HG03175 (cell line): ENCODE measurements around the gene SETD4.
"Not testable (repeated sequence)": the region's sequence is repeated elsewhere in the genome, so short reads cannot be mapped to it uniquely, and the experiment has no call there.

Experiments used
- ATAC-seq: cut with Tn5 transposase; IDR thresholded peaks from one replicate; pipeline ENCODE4 v1.9.1; 2021; ENCODE audit warnings: mild to moderate bottlenecking, moderate library complexity; ENCODE audit not compliant: unreplicated experiment

Gene SETD4

DNA sequence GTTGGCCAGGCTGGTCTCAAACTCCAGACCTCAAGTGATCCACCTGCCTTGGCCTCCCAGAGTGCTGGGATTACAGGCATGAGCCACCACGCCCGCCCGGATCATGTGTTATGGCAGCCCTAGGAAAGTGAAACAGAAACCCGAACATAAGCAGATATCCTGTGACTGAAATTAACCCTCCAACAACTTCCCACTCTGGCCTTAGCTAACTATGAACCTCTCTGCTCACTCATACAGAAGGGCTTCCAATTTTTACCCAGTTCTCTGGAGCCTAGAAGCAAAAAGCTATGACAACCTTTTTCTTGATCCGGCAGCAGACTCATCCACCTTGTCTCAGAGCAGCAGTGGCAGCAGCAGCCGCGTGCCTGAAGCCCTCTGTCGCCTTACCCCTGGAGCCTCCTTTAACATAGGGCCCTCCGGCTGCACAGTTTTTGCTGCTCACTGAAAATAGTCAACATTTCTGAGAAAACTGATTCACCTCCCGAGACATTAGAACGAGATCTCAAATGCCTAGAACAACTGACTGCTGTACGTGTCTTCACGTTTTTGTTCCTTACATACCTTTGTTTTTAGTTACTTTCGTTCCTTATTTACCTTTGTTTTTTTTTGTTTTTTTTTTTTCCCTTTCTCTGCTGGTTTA, 18.8 kb upstream of the SETD4 start:
- peak; percentile 64 for ATAC-seq

DNA sequence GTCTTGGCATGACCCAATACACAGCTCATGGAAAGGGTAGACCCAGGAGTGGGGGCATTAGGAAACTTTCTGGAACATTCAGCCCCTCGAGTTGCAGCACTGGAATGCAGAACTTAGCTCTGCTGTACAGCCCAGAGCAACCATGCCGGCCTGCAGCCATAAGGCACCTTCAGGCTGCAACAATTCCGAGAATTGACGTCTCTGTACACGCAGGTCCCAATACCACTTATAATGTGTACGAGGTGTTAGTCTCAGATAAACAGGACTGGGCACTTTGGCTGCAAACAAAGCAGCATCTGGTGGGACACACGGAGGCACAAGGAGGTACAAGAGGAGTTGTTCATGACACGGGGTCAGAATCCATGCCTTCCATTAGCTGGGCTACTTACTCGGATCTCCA, 17.4 kb upstream of the SETD4 start:
- no peak for ATAC-seq

DNA sequence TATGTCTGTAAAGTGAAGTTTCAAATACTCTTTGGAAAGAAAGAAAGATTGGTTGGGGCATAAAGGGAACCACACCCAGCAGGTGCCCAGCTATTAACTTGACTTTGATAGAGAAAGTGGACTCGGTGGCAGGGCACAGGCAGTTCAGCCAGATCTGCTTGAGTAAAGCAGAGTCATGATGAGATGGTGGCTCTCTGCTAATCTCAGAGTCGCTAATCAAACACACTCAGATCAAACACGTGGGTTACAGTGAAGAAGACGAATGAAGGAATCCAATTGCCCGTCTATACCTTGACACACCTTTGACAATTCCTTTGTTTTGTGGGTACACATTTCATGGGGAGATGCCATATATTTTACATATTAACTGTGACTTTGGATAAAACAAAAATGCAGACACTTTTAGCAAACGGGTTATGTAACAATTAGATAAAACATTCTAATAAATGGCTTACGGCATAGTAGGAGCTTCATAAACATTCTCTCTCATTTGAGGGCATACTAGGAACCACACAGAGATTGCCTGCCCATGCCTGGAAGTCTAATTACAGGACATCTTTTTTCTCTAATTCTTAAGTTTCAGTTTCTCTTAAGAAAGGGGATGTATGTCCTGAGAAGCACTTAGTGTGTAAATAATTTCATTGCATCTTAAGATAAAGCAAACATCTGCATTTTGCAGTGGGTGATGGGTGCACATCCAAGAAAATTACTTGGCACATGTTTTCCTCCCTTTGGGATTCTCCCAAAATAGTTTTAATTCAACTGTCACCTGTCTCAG, 16.7 kb upstream of the SETD4 start:
- ATAC-seq, result no peak

DNA sequence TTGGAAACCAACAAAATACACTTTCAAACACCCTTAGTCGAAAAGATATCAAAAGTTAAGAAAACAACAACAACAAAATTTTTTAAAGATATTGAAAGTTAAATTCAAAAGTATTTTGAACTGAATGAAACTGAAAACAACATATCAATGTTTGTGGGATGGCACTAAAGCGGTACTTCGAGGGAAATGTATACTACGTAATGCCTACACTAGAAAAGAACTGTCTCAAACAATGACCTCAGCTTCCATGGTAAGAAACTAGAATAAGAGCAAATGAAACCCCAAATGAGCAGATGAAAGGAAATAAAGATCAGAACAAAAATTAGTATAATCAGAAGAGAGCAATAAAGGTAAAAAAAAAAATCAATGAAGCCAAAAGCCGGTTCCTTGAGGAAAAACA, 15.6 kb upstream of the SETD4 start:
- ATAC-seq, result no peak

DNA sequence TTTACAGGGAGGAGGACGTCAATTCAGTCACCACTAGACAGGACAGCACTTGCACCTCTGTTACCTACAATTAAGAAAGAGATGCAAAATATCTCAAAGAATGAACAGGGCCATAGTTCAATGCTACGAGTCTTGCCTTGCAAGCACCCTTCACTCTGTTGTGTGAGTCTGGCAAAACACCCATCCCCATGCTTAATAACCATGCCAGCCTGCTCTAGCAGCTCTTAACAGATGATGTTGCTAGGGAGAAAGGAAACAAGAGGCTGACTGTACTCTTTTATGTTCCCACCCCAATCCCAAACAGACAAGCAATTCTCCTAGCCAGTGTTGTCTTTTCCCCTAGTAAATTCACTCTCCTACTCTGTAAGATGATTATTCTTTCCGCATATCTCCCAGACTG, 14.8 kb upstream of the SETD4 start:
- no peak for ATAC-seq

DNA sequence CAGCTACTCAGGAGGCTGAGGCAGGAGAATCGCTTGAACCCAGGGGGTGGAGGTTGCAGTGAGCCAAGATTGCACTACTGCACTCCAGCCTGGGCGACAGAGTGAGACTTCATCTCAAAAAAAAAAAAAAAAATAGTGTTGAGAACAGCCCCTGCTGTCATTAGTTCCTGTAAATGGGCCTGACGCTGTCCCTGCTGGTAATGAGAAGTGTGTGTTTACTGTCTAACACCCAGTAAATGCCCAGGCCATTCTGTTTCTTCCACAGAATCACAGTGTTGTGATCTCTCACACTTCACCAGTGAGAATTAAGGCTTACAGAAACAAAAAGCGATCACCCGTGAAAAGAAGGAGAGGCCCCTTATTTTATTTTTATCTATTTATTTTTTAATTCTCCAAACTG, 13.6 kb upstream of the SETD4 start:
- not testable (repeated sequence) for ATAC-seq

DNA sequence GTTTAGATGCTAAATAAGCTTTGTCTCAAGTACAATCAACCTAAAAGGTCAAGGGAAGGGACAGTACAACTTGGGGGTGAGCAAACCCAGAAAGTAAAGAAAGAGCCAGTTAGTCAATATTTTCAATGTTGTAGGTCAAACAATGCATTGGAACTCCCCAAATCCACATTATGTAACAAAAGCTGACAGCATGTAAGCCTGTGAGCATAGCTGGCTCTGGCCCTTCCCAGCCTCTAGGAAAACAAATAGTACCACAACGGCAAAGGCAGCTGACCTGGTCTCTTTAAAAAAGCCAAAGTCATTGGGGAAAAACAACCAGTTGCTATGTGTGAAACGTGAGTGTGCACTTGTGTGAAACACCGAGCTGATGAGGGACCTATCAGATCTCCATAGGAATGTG, 12.9 kb upstream of the SETD4 start:
- ATAC-seq, result no peak

DNA sequence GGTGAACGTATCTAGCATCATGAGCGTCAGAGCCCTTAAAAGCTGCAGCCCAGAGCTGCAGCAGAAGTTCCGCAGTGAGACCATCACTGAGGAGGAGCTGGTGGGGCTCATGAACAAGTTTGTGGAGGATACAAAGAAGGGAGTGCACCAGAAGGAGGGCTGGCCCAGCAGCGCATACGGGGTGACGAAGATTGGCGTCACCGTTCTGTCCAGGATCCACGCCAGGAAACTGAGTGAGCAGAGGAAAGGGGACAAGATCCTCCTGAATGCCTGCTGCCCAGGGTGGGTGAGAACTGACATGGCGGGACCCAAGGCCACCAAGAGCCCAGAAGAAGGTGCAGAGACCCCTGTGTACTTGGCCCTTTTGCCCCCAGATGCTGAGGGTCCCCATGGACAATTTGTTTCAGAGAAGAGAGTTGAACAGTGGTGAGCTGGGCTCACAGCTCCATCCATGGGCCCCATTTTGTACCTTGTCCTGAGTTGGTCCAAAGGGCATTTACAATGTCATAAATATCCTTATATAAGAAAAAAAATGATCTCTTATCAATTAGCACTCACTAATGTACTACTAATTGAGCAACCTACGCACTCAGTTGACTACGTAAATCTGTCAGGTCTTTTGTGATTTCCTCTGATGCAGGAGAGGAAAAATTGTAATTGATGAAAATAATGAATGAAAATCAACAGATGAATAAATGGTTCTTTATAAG, 12.3 kb upstream of the SETD4 start:
- no peak for ATAC-seq

DNA sequence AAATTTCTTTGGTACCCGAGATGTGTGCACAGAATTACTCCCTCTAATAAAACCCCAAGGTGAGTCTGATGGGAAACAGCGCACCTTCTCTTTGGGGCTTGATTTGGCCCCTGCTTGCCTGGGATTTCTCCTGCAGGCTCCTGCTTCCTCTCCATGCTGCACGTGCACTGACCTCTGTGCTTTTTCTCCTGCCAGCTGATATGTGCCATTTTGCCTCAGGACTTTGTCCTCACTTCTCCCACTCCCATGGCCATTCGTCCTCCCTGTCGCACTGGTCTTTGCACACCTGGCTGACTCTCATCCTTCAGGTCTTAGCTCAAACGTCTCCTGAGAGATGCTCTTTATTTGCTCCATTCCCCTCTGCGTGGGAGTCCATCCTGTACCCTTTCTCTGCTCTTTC, 10.7 kb upstream of the SETD4 start:
- no peak for ATAC-seq

DNA sequence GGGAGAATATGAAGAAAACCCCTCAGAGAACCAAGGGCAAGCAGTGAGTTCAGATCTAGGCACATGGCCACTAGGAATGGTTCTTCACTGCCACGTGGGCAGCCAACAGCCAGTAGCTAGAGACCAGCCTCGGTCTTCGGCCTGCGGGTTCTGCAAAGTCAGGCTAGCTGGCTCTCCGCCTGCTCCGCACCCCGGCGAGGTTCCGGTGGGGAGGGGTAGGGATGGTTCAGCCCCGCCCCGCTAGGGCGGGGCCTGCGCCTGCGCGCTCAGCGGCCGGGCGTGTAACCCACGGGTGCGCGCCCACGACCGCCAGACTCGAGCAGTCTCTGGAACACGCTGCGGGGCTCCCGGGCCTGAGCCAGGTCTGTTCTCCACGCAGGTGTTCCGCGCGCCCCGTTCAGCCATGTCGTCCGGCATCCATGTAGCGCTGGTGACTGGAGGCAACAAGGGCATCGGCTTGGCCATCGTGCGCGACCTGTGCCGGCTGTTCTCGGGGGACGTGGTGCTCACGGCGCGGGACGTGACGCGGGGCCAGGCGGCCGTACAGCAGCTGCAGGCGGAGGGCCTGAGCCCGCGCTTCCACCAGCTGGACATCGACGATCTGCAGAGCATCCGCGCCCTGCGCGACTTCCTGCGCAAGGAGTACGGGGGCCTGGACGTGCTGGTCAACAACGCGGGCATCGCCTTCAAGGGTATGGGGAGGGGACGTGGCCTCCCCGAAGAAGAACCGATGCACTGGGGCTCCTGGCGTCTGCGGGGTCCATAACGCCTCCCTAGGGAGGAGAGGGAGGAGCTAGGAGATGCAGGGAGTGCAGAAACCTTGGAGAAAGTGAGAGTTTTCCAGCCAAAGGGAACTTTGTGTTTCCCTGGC, 9.6 kb upstream of the SETD4 start, which contains the start of gene CBR1:
Gene CBR1 (plus strand): TSS at position 312 of the 871 bp plus-strand sequence. CDS start 92 bp downstream, at position 404.
- peak; percentile 96 for ATAC-seq

DNA sequence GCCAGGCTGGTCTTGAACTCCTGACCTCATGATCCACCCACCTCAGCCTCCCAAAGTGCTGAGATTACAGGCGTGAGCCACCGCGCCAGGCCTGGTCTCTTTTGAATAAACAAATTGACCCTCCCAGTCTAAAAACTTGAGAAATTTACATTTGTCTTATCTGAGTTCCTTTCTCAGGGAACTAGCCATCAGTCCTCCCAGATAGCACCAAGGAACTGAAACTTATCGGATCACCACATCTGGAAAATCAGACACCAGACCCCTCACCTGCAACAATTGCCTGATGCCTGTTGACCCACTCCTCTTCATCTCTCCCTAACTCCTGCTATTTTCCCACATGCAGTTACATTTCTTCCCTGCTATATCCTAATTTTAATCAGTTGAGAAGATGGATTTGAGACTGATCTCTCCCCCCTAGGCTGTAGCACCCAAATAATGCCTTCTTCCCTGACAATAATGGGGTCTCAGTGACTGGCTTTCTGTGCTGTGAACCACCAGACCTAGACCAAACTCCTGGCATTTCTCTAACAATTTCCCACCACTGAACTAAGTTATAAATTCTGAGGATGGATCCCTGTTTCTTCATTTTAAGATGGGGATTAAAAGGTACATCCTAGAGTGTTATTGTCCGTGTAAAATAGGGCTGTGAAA, 8.5 kb upstream of the SETD4 start:
- no peak for ATAC-seq

DNA sequence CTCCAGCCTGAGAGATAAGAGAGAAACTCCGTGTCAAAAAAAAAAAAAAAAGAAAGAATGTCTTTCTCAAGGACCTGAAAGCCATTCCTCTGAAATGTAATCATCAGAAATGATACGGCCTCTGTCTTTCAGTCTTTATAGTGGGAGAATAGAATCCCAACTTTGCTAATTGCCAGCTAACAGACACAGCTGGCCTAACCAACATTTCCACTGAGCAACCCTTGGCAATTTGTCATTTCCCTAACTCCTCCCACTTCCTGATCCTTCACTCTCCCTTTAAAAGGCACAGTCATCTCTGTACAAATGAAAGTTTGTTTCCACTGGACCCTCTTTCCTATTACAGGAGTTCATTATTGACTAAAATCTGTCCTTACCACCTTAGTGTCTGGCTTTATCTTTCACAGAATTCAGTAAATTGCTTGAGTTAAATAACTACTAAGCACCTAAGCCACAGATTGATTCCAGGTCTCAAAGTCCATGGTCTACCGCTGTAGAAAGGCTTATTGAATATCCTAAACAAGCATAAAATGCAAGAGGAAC, 5.2 kb upstream of the SETD4 start:
- no peak for ATAC-seq

DNA sequence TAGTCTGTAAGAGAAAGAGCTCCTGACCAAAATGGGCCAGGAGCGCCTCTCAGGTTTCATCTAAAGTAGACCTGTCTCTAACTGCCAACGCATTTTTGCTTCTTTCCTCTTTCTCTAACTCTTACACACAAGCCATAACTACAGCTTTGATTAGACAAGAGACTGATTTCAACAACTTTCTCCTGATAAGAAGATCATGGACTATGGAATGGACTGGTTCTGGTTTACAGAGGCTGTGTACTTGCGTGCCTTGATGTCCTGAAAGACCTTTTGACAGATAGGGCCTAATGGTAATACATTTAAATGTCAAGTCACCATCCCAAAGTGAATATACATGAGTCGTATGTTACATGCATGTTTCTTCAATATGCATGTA, 3.7 kb upstream of the SETD4 start:
- ATAC-seq, result no peak

DNA sequence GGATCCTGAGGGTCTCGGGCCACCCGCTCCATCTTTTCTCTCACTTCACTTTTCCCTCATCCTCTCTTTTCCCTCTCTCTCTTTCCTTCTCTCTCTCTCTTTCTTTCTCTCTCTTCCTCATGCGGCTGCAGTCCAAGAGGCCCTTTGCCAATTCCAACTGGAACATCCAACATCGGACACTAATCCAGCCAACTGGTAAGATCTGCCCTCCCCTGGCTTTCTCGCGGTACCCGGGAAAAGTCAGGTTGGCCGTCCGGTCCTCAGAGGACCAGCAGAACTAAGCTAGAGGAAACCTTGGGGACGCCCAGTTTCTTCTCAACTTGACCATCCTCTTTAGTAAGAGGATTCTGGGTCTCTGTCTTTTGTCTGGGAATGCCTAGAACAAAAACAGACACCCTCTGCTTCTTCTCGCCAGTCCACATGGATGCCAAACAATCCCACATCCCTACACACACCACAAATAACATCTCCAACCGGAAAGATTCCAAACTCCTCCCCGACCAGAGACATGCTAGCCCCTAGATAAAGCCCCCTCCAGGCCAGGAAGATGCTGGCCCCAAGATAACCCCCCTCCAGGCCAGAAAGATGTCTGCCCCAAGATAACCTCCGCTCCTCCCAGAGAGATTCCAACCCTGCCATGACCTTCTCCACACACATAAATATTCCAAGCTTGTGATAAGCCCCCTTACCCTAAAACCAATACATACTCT, 3.2 kb upstream of the SETD4 start:
- ATAC-seq, result no peak

DNA sequence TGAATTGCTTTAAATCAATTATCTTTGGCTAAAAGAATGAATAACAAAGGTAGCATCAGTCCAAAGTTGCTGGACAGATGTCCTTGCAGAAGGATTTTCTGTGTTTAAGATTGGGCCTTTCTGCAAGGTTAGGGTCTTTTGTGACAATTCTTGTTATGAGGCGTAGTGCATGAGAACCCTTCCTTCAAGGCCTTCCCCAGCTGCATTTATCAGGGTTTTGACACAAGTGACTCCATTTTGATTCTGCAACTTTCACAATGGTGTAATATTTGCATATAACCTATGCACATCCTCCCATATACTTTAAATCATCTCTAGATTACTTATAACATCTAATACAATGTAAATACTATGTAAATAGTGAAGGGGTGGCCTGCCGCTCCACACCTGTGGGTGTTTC, 1.1 kb upstream of the SETD4 start:
- no peak for ATAC-seq

DNA sequence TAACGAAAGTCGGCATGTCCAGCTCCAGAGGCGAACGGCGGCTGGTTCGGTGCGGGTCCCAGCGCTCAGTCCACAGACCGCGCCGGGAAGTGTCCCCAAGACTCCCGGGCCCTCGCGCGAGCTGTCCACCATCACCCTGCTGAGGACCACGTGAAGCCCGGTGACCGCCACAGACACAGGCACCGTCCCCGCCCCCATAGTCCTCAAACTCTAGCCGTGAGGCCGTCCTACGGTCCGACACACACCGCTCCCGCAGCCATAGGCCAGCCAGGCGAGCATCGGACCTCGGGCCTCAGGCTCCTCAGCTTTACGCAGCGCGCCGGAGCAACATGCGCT, 535 bp downstream of the SETD4 start:
- ATAC-seq, result peak; percentile 41

DNA sequence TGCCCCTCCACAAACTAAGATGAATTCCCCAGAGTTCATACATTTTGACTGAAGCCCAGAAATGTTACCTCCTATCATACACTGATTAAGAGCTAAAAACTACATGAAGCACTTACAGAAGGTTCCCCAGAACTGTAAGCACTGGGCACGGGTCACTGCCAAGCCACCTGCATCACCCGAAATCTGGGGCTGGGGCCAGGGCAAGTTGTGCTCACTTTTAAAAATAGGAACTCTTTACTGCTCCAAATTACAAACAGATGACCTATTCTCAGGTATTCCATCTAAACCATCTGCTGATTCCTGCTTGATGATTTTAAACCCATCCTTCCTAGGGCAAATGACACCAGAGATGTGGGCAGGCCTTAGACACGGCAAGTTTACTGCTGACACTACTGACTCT, 4.8 kb downstream of the SETD4 start:
- ATAC-seq, result no peak

DNA sequence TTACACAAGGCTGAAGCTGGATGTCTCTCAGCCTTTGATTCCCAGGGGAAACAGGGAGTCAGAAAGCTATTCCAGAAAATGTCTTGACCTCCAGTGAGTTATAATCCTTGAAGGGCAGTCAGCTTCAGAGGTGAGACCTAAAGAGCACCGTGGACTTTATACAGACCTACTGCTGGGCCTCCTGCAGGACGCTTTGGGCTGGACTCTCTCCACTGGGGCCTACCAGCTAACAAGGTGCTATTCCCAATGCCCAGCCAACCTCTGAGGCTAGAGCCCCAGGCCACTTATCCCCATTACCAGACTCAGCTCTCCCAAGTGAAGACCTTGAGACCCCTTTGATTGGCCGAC, 6.6 kb downstream of the SETD4 start:
- ATAC-seq, result no peak

DNA sequence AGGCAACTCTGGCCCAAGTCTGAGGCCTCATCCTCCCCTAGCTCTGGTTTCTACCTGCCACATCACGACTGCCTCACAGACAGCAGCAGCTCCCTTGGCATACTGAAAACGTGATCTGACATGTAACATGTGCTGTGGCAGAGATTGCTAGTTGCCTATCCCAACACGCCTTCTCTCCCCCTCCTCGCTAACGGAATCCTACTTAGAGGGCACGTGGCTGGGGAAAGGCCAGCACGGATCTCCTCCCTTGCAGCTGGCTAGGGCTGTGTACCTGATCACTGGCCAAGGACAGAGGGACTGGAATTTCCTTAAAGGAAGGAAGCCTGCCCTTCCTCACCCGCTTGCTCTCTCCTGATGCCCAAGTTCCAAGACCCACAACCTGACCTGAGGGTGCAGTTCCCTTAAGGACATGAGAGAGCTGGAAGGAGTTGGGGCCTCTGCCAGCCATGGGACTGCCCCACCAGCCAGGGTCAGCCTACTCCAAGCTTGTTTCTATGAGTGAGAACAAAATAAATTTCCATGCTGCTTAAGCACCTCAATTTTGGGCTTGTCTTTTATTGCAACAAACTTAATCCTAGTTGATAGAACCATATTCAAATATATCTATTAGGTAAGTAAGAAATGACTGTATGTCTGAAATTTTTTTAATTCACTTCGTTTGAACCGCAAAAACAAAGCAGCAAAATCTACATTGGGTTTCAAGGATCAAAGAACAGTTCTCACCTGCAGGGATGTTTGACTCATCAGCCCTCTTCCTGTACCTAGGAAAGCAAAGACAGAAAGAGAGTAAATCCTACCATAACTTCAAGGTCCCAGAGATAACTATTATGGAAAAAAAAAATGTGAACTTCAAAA, 7.2 kb downstream of the SETD4 start:
- ATAC-seq, result no peak
